Naive B cell (primary cell): ENCODE results near the gene KLHL30. TPM values are rescaled to one million over a fixed set of nuclear protein-coding genes. Genes with fewer than 3 reads are reported as not detected.

Source experiments
- ATAC-seq, 2 donors: fragments of 150-1000 bp; cut with Tn5 transposase; 2 replicates each; pipeline ENCODE4 v1.10.0; 2021; ENCODE audit warnings: low read depth in 2 of 2, mild to moderate bottlenecking in 2 of 2, moderate library complexity in 2 of 2
- DNase-seq: peaks from one replicate; pipeline ENCODE4 v3.0.0; 2022
- H3K27ac Mint-ChIP-seq, 6 donors: one replicate each; pipeline ENCODE4 v1.8.0; 2020 to 2022; ENCODE audit warnings: mild to moderate bottlenecking in 6 of 6, mixed read lengths in 6 of 6, moderate library complexity in 5 of 6, inconsistent platforms in 2 of 6
- H3K27me3 Mint-ChIP-seq, 3 donors: one replicate each; pipeline ENCODE4 v1.8.0; 2021 to 2022; ENCODE audit warnings: mixed read lengths in 3 of 3, mild to moderate bottlenecking in 1 of 3
- H3K36me3 Mint-ChIP-seq, 2 donors: one replicate each; pipeline ENCODE4 v1.8.0; 2020 to 2022; ENCODE audit warnings: mixed read lengths in 2 of 2, inconsistent platforms in 1 of 2, mild to moderate bottlenecking in 1 of 2
- H3K4me1 Mint-ChIP-seq, 3 donors: one replicate each; pipeline ENCODE4 v1.8.0; 2020 to 2022; ENCODE audit warnings: mixed read lengths in 3 of 3, inconsistent platforms in 1 of 3, mild to moderate bottlenecking in 1 of 3, moderate library complexity in 1 of 3
- H3K4me3 Mint-ChIP-seq, 8 donors: one replicate each; pipeline ENCODE4 v1.8.0; 2020 to 2022; ENCODE audit warnings: mild to moderate bottlenecking in 8 of 8, mixed read lengths in 8 of 8, moderate library complexity in 8 of 8, inconsistent platforms in 2 of 8
- H3K9me3 Mint-ChIP-seq, 7 donors: one replicate each; pipeline ENCODE4 v1.8.0; 2020 to 2022; ENCODE audit warnings: mixed read lengths in 7 of 7, mild to moderate bottlenecking in 5 of 7, inconsistent platforms in 2 of 7, moderate library complexity in 1 of 7
- polyA plus RNA-seq, 6 donors: library from polyadenylated mRNA; unstranded; fragments of 300-500 nt; fragmentation: Illumina TruSeq; gene quantifications; one replicate each; pipeline ENCODE4 v1.2.3, GENCODE V29; 2021; ENCODE audit warnings: low read depth in 6 of 6

Gene KLHL30
- polyA plus RNA-seq, 6 donors from 2014 or later: not detected

DNA sequence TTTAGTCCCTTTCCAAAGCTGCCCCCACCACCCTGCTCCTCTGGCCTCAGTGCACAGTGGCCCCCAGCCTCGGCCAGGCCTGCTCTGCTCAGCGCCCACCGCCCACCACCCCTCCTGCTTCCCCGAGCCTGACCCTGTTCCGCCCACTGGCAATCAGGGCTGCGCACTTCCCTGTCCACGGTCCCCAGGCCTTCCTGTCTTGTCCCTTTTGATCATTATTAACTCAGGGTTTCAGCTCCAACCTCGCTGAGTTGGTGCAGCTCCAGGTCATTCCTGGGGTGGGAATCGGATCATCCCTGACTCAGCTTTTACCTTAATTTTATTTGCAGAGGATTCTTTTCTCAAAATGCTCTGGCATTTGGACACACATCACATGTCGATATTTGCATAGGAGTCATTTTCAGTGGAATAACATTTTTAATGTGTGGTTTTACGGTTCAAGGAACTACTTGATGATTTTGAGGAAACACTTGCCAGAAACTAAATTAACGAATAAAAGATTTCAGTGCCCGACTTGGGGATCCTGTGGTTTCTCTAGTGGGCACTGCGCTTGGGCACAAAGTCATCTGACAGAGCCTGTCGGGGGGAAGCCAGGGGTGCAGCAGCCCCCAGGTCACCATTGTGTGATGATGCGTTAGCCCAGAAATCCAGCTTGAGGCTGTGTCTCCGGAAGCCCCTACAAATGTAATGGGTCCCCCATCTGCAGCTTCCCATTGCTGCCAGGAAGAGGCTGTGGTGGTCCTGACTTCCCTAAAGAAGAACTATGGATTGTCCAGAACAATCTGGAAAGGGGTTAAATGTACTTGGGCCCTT is 39.4 kb upstream of the KLHL30 start:
- H3K9me3 Mint-ChIP-seq: peaks cover 0 to 2% (median 0%) of the 10 kb centered on the region in 7 donors

GRCh38 chr2:238099714-238100048 is 38.8 kb upstream of the KLHL30 start:
- no peak for ATAC-seq
- H3K27me3 Mint-ChIP-seq: no peaks in the 10 kb centered on the region
- peak overlapping the region in 1 of 6 donors; percentile 77 for H3K27ac Mint-ChIP-seq
- no peak for DNase-seq
- H3K9me3 Mint-ChIP-seq: peaks cover 0 to 2% (median 0%) of the 10 kb centered on the region in 7 donors
- peaks cover 14 to 16% (median 16%) of the 10 kb centered on the region in 3 donors for H3K4me1 Mint-ChIP-seq
- H3K36me3 Mint-ChIP-seq: no peaks in the 10 kb centered on the region
- peak overlapping the region in 5 of 8 donors; percentile 34 to 66 (median 52) for H3K4me3 Mint-ChIP-seq

More for the DNA sequence above, 39.4 kb upstream of the KLHL30 start:
- DNase-seq (peak; percentile 17), ATAC-seq (peak; percentile 24 to 47)
- no peaks in the 10 kb centered on the region for H3K27me3 Mint-ChIP-seq
- H3K36me3 Mint-ChIP-seq: no peaks in the 10 kb centered on the region
- H3K4me1 Mint-ChIP-seq: peaks cover 14 to 16% (median 16%) of the 10 kb centered on the region in 3 donors
- H3K4me3 Mint-ChIP-seq: peak overlapping the region; percentile 1 to 88 (median 68)
- peak overlapping the region in 5 of 6 donors; percentile 21 to 90 (median 77) for H3K27ac Mint-ChIP-seq

DNA sequence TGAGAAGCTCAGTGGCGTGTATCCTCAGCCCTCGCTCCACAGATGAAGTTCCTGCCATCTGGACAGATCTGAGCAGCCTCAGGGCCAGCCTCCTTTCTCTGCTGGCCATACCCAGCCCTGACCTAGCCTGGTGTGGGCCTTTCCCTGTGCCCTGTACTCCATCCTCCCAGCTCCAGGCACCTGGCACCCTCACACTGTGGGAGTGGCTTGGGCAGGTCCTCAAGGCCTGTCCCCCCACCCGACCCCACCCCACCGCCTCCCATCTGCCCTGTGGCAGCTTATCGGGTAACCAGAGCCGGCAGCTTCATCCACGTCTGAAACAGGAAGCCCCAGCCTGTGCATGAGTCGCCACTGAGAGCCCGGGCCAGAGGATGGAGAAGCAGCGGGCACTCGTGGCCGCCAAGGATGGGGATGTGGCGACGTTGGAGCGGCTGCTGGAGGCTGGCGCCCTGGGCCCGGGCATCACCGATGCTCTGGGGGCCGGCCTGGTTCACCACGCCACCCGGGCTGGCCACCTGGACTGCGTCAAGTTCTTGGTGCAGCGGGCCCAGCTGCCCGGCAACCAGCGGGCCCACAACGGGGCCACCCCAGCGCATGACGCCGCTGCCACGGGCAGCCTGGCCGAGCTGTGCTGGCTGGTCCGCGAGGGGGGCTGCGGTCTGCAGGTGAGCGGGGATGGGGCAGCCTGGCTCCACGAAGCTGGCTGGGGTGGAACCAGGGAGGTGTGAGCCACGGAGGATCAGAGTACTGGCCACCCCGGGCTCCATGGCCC is 38.2 kb upstream of the KLHL30 start, which contains the start of gene ESPNL:
Gene ESPNL, plus strand, starts transcription at position 292 of the 772 bp plus-strand sequence. Its CDS starts 80 bp downstream, at position 372.
- H3K36me3 Mint-ChIP-seq: no peaks in the 10 kb centered on the region
- H3K27ac Mint-ChIP-seq: peak within 1 kb of the TSS in 4 of 6 donors; percentile 21 to 90 (median 82)

DNA sequence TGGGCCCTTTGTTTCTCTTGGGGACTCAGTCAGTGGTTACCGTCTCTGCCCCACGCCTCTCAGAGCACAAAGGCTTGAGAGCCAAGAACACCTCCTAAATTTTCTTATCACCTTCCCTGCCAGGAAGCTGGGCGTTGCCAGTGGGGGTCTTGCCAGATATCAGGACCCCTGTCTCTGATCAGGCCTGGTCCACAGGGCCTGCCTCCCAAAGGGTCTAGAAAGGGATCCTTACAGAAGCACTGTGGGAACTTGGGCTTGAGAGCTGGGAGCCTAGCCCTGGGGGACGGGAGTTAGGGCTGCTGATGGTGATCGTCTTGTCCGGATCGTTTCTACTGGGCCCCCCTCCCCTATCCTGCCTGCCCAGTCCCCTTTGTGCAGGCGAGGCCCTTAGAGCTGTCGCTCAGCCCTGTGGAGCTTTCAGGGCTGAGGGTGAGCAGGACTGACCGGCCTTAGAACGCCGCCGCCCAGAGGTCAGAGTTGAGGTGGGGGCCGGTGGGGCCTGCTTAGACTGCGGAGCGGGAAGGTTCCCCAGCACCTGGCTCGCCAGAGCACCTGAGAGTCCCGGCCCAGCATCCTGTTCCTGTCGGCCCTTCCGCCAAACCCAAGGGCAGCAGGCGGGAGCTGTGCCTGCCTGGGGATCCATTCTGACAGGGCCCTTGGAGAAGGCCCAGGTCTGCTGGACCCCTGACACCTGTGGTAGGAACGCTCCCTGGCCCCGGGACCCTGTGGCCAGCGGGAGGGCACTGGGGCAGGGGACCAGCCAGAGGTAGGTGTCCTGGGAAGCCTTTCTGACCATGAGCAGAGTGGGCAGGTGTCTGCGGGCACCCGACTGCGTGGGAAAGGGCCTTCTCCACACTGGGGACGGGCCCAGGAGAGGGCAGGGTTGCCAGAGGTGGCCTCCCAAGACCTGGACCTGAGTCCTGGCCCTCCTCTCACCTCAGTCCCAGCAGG is 37.4 kb upstream of the KLHL30 start:
- no peaks in the 10 kb centered on the region for H3K27me3 Mint-ChIP-seq
- peak overlapping the region in 2 of 8 donors; percentile 41 to 59 for H3K4me3 Mint-ChIP-seq
- no peaks in the 10 kb centered on the region for H3K36me3 Mint-ChIP-seq
- H3K9me3 Mint-ChIP-seq: peaks cover 0 to 2% (median 0%) of the 10 kb centered on the region in 7 donors
- peaks cover 14 to 16% (median 16%) of the 10 kb centered on the region in 3 donors for H3K4me1 Mint-ChIP-seq
- no peak for DNase-seq
- H3K27ac Mint-ChIP-seq: peak overlapping the region in 1 of 6 donors; percentile 15
- ATAC-seq: no peak

More for the DNA sequence above, 38.2 kb upstream of the KLHL30 start, which contains the start of gene ESPNL:
- H3K9me3 Mint-ChIP-seq: peaks cover 0 to 2% (median 0%) of the 10 kb centered on the region in 7 donors
- no peaks in the 10 kb centered on the region for H3K27me3 Mint-ChIP-seq
- ATAC-seq: no peak
- DNase-seq: no peak
- peak within 1 kb of the TSS; percentile 1 to 88 (median 62) for H3K4me3 Mint-ChIP-seq
- H3K4me1 Mint-ChIP-seq: peaks cover 14 to 16% (median 16%) of the 10 kb centered on the region in 3 donors

GRCh38 chr2:238101891-238102841 is 36.3 kb upstream of the KLHL30 start:
- H3K4me1 Mint-ChIP-seq: peaks cover 17 to 23% (median 19%) of the 10 kb centered on the region in 3 donors
- peak overlapping the region in 1 of 6 donors; percentile 27 for H3K27ac Mint-ChIP-seq
- no peak overlapping the region for H3K4me3 Mint-ChIP-seq
- no peak for DNase-seq
- H3K9me3 Mint-ChIP-seq: peaks cover 0 to 2% (median 0%) of the 10 kb centered on the region in 7 donors
- H3K36me3 Mint-ChIP-seq: no peaks in the 10 kb centered on the region
- no peak for ATAC-seq
- H3K27me3 Mint-ChIP-seq: no peaks in the 10 kb centered on the region

DNA sequence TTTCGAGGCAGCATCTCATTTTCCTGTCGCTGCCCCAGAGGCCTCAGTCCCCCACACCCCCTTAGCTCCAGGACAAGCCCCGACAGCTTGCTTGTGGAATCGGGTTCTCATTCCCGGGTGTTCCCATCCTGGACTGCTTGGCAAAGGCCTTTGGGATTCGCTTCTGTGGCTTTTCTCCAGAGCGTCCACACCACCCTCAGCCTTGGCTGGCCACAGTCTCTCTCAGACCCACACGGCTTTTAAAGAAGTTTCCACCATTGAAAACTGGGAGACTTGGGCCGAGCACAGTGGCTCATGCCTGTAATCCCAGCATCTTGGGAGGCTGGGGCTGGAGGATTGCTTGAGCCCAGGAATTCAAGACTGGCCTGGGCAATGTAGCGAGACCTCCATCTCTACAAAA is 35.6 kb upstream of the KLHL30 start:
- Mint-ChIP-seq H3K27me3 (no peaks in the 10 kb centered on the region), H3K36me3 (no peaks in the 10 kb centered on the region), H3K4me3 (no peak overlapping the region), H3K4me1 (peaks cover 24 to 27% (median 26%) of the 10 kb centered on the region in 3 donors), H3K27ac (no peak overlapping the region), H3K9me3 (peaks cover 0 to 2% (median 0%) of the 10 kb centered on the region in 7 donors)
- no peak for DNase-seq
- no peak for ATAC-seq

DNA sequence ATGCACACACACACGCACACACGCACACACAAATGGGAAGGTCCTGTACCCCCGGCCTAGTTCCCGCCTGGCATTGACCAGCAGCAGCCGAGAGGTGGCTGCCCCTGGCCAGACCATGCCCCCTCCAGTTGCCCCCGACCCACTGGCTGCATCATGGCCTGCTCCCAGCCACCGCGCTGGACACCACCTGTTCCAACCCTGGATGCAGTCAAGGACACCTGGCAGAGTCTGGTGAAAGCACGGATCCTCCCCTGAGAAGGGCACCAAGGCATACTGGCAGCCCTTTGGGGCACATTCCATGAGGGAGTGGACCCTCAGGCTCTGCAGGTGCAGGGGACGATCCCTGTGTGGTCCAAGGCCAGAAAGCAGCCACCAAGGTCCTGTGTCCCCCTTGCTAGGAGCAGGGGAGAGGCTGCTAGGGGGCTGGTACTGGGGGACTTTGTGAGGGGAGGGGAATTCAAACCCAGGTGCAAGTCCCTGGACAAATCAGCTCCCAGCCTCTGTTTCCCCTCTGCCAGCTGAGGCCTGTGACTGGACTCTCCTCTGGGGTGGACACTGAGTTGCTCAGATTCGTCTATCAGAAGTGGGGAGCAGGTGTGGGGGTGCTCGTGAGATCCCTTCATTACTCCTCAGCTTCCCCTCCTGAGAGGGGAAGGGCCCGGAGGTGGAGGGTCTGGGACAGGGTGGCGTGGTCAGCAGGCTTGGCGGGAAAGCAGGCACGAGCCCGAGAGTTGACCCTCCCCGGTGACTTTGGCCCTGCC is 34.8 kb upstream of the KLHL30 start:
- no peak overlapping the region for H3K4me3 Mint-ChIP-seq
- DNase-seq (no peak), ATAC-seq (no peak)
- H3K27ac Mint-ChIP-seq: no peak overlapping the region
- H3K4me1 Mint-ChIP-seq: peaks cover 29 to 32% (median 32%) of the 10 kb centered on the region in 3 donors
- H3K36me3 Mint-ChIP-seq: no peaks in the 10 kb centered on the region
- H3K27me3 Mint-ChIP-seq: no peaks in the 10 kb centered on the region
- peaks cover 0 to 2% (median 0%) of the 10 kb centered on the region in 7 donors for H3K9me3 Mint-ChIP-seq

DNA sequence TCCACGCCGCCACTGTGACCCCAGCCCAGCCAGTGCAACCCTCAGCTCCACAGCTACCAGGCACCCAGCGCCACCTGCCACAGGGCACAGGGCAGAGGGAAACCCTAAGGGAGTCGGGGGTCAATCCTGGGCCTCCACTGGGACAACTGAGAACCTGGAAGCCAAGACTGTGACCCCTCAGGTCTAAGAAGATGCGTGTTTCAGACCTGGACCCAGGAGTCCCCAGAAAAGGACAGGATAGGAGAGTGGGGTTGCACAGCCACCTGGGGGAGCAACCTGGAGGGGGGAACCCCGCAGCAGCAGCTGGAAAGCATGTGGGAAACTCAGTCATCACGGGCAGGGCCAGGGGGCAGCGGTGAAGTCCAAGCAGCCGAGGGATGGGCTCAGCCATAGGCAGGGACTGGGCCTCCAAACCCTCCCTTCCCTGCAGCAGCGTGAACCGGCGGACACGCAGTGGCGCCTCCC is 34.2 kb upstream of the KLHL30 start:
- ATAC-seq (no peak), DNase-seq (no peak)
- peak overlapping the region in 1 of 8 donors; percentile 6 for H3K4me3 Mint-ChIP-seq
- H3K4me1 Mint-ChIP-seq: peaks cover 29 to 32% (median 32%) of the 10 kb centered on the region in 3 donors
- no peaks in the 10 kb centered on the region for H3K9me3 Mint-ChIP-seq
- H3K27me3 Mint-ChIP-seq: no peaks in the 10 kb centered on the region
- no peaks in the 10 kb centered on the region for H3K36me3 Mint-ChIP-seq
- H3K27ac Mint-ChIP-seq: peak overlapping the region in 1 of 6 donors; percentile 80

GRCh38 chr2:238104691-238105371 is 33.6 kb upstream of the KLHL30 start:
- no peaks in the 10 kb centered on the region for H3K36me3 Mint-ChIP-seq
- no peak overlapping the region for H3K4me3 Mint-ChIP-seq
- no peak overlapping the region for H3K27ac Mint-ChIP-seq
- no peaks in the 10 kb centered on the region for H3K27me3 Mint-ChIP-seq
- no peak for DNase-seq
- no peaks in the 10 kb centered on the region for H3K9me3 Mint-ChIP-seq
- ATAC-seq: no peak
- H3K4me1 Mint-ChIP-seq: peaks cover 27 to 32% (median 32%) of the 10 kb centered on the region in 3 donors

GRCh38 chr2:238105506-238106338 is 32.7 kb upstream of the KLHL30 start:
- Mint-ChIP-seq H3K4me1 (peaks cover 26 to 32% (median 32%) of the 10 kb centered on the region in 3 donors), H3K9me3 (no peaks in the 10 kb centered on the region), H3K27me3 (no peaks in the 10 kb centered on the region), H3K4me3 (peak overlapping the region in 2 of 8 donors; percentile 10 to 70), H3K36me3 (no peaks in the 10 kb centered on the region), H3K27ac (peak overlapping the region in 1 of 6 donors; percentile 98)
- no peak for DNase-seq
- no peak for ATAC-seq
